ENCODE results near the gene DNAH5.

- TF ChIP-seq CTCF (IDR thresholded peaks at IDR 0.05), result no peak
- no peak for TF ChIP-seq POLR2A (IDR thresholded peaks at IDR 0.05)
Measured at GRCh38 chr5:13816126-13816525, 128.4 kb downstream of the DNAH5 start.
